Heart left ventricle (tissue), 16 donors: ENCODE data around the gene FKBP15. TPM values are rescaled to one million over a fixed set of nuclear protein-coding genes. Genes with fewer than 3 reads are reported as not detected.

Experiments used
- ATAC-seq, 4 donors: fragments of 200-7000 bp; cut with Tn5 transposase; one replicate each; pipeline ENCODE4 v1.9.1; 2020 to 2022; ENCODE audit warnings: moderate library complexity in 4 of 4, mild to moderate bottlenecking in 3 of 4, moderate number of reproducible peaks in 1 of 4
- DNase-seq, 5 donors: peaks; one replicate each; pipeline ENCODE4 v3.0.0-alpha.2; 2020
- H3K27ac ChIP-seq, 12 donors: fragments of 200-600 bp; sonication (generic) in 4 of 12; one replicate each; pipeline versions ENCODE4 v1.5.0 to v1.8.0; 2016 to 2022; ENCODE audit warnings: mild to moderate bottlenecking in 2 of 12
- H3K27me3 ChIP-seq, 9 donors: fragments of 200-600 bp; sonication (generic) in 2 of 9; one replicate each; pipeline versions ENCODE4 v1.5.1 to v1.8.0; 2016 to 2022; ENCODE audit warnings: mild to moderate bottlenecking in 3 of 9
- H3K36me3 ChIP-seq, 9 donors: fragments of 200-600 bp; sonication (generic) in 2 of 9; one replicate each; pipeline versions ENCODE4 v1.5.0 to v1.8.0; 2018 to 2022; ENCODE audit warnings: mild to moderate bottlenecking in 2 of 9
- H3K4me1 ChIP-seq, 12 donors: fragments of 200-600 bp; sonication (generic) in 4 of 12; one replicate each; pipeline versions ENCODE4 v1.5.0 to v1.8.0; 2016 to 2022; ENCODE audit warnings: mild to moderate bottlenecking in 3 of 12
- H3K4me3 ChIP-seq, 12 donors: fragments of 200-600 bp; sonication (generic) in 4 of 12; one replicate each; pipeline versions ENCODE4 v1.5.0 to v1.8.0; 2017 to 2022; ENCODE audit warnings: mild to moderate bottlenecking in 9 of 12, moderate library complexity in 4 of 12
- H3K9me3 ChIP-seq, 12 donors: fragments of 200-600 bp; sonication (generic) in 4 of 12; one replicate each; pipeline versions ENCODE4 v1.5.0 to v1.8.0; 2016 to 2022; ENCODE audit warnings: mild to moderate bottlenecking in 1 of 12
- CTCF ChIP-seq, 12 donors: fragments of 200-600 bp; sonication (generic) in 4 of 12; IDR thresholded peaks; one replicate each; pipeline versions ENCODE4 v1.5.0 to v1.8.0; 2018 to 2022; ENCODE audit warnings: antibody characterized with exemption in 12 of 12, mild to moderate bottlenecking in 5 of 12
- POLR2A ChIP-seq, 2 donors: fragments of 450-650 bp; IDR thresholded peaks; one replicate each; pipeline ENCODE4 v1.6.1; 2017; ENCODE audit warnings: antibody characterized with exemption in 2 of 2, mild to moderate bottlenecking in 2 of 2, moderate library complexity in 2 of 2
- WGBS, 4 donors: extraction: QIAGEN DNeasy Blood & Tissue Kit in 2 of 4; methylation state at CpG; one replicate each; pipeline versions ENCODE4 v1.1.5 to v1.1.7; 2013 to 2018; 5-methylcytosine and 5-hydroxymethylcytosine counted together
- intact Hi-C, 10 donors: fragments of 100-400 bp; cut with DNase I; formaldehyde crosslinking; loops; one replicate each; pipeline versions ENCODE4 v1.11.1 to v1.14.2; 2022
- polyA plus RNA-seq, 2 donors: library from polyadenylated mRNA; stranded (reverse); fragments of 200-250 nt; gene quantifications; one replicate each; pipeline ENCODE4 v1.2.3, GENCODE V29; 2013
- total RNA-seq, 9 donors: library from RNA; depleted of rRNA in 2 of 9; stranded (reverse); fragments of >200 nt in 2 of 9; fragmentation: NEBNext Ultra II Directional in 3 of 9; extraction: Animal tissue kit (Norgen Biotek cat#: 25700) in 3 of 9; gene quantifications; one replicate each; pipeline versions ENCODE4 v1.1.0 to v1.2.4, GENCODE V29; 2016 to 2023
- donor health status: ischemic (EF 13 %, LVEDD 7.1; RV severe dilation, severe dysfunction).
- donor health status: healthy with polysubstance abuse.
- donor health status: DM: no; HTN: yes; CAD: no.
- donor health status: DM: no; HTN: no; CAD: no.
- donor health status: ischemic (EF 25% LVEDD 6.9; RV normal size, moderate dysfunction).
- donor health status: ischemic (EF 25% LVEDD 5.7; RV mildly dilated, moderate dysfunction).
- donor health status: healthy.
- donor health status: DM: yes; HTN: yes; CAD: no.
- donor health status: ischemic (EF 35%, LVEDD 5.7; RV mildly dilated, moderate dysfunction).
- donor health status: nonischemic (EF 11% LVEDD 7.7; RV severe dilation, severe dysfunction).
- donor health status: DM: yes; HTN: yes; CAD: no.
- donor health status: PGD.
- donor health status: ischemic (EF 29% LVEDD 5.4; RV normal size, mild dysfunction).
- donor health status: nonischemic (EF 23%, LVEDD 6.1; RV moderate dilation, normal function).

Gene FKBP15
- total and polyA plus RNA-seq, 11 donors = 9.9 to 45.5 (median 18.3) TPM

GRCh38 chr9:113219186-113219936 is 1.7 kb downstream of the FKBP15 start:
- peaks cover 0 to 7% (median 0%) of the 10 kb centered on the region in 9 donors for H3K36me3 ChIP-seq
- no peaks in the 10 kb centered on the region for H3K27me3 ChIP-seq
- no peak for DNase-seq
- TF ChIP-seq POLR2A (IDR thresholded peaks at IDR 0.05) (no peak), CTCF (IDR thresholded peaks at IDR 0.05) (no peak)
- 77 to 82% (median 79%) methylated on average over 3 of the region's 3 CpGs for WGBS, 4 donors
- H3K4me1 ChIP-seq = peaks cover 0 to 75% (median 38%) of the 10 kb centered on the region in 12 donors
- intact Hi-C loops = no loop called here
- H3K27ac ChIP-seq = peak overlapping the region in 3 of 12 donors; percentile 8 to 92 (median 17)
- no peak for ATAC-seq
- no peaks in the 10 kb centered on the region for H3K9me3 ChIP-seq
- peak overlapping the region in 7 of 12 donors; percentile 72 to 95 (median 86) for H3K4me3 ChIP-seq

- H3K4me1 ChIP-seq = peaks cover 0 to 51% (median 16%) of the 10 kb centered on the region in 12 donors
- H3K27ac ChIP-seq = peak overlapping the region in 1 of 12 donors; percentile 40
- WGBS, 4 donors = 83 to 86% (median 85%) methylated on average over 3 of the region's 3 CpGs
Observed at GRCh38 chr9:113216406-113216805, 4.7 kb downstream of the FKBP15 start.

GRCh38 chr9:113215132-113215531 is 5.9 kb downstream of the FKBP15 start:
- peaks cover 0 to 46% (median 12%) of the 10 kb centered on the region in 12 donors for H3K4me1 ChIP-seq
- no peak for TF ChIP-seq POLR2A (IDR thresholded peaks at IDR 0.05)
- no peak for TF ChIP-seq CTCF (IDR thresholded peaks at IDR 0.05)
- H3K9me3 ChIP-seq = no peaks in the 10 kb centered on the region
- intact Hi-C loops = no loop called here
- no peak for DNase-seq
- WGBS, 4 donors = 67 to 71% (median 70%) methylated on average over 3 of the region's 3 CpGs
- H3K27ac ChIP-seq = peak overlapping the region in 1 of 12 donors; percentile 1
- H3K36me3 ChIP-seq = peaks cover 0 to 20% (median 13%) of the 10 kb centered on the region in 9 donors
- H3K27me3 ChIP-seq = no peaks in the 10 kb centered on the region
- no peak for ATAC-seq
- H3K4me3 ChIP-seq = no peak overlapping the region

More at GRCh38 chr9:113216406-113216805, 4.7 kb downstream of the FKBP15 start:
- no peak for ATAC-seq
- no peak for DNase-seq
- intact Hi-C loops = no loop called here
- Histone ChIP-seq H3K36me3 (peaks cover 0 to 8% (median under 1%) of the 10 kb centered on the region in 9 donors), H3K9me3 (no peaks in the 10 kb centered on the region), H3K27me3 (no peaks in the 10 kb centered on the region), H3K4me3 (no peak overlapping the region)
- no peak for TF ChIP-seq CTCF (IDR thresholded peaks at IDR 0.05)
- no peak for TF ChIP-seq POLR2A (IDR thresholded peaks at IDR 0.05)

GRCh38 chr9:113210815-113211214 is 10.3 kb downstream of the FKBP15 start:
- Histone ChIP-seq H3K4me3 (no peak overlapping the region), H3K27me3 (no peaks in the 10 kb centered on the region), H3K27ac (no peak overlapping the region), H3K4me1 (peaks cover 0 to 24% (median 3%) of the 10 kb centered on the region in 12 donors), H3K36me3 (peaks cover 0 to 63% (median 54%) of the 10 kb centered on the region in 9 donors), H3K9me3 (no peaks in the 10 kb centered on the region)
- ATAC-seq (no peak), DNase-seq (no peak)
- intact Hi-C loops = no loop called here
- WGBS, 4 donors = 92 to 95% (median 94%) methylated on average over 10 of the region's 10 CpGs
- TF ChIP-seq CTCF (IDR thresholded peaks at IDR 0.05) = no peak
- TF ChIP-seq POLR2A (IDR thresholded peaks at IDR 0.05) = no peak
